Calu3 (cell line): Measurements from ENCODE around the gene PDX1. TPM values are rescaled to one million over a fixed set of nuclear protein-coding genes. Genes with fewer than 3 reads are reported as not detected.

Experiments
- BruUV-seq: library from RNA; stranded (reverse); fragments of 400-500 nt; replicated peaks from 2 replicates; lab custom pipeline; 2021; lab: Mats Ljungman, UMichigan
- CTCF ChIA-PET: fragments of 300-600 bp; sonication (Branson Sonifier 250); formaldehyde crosslinking; loops from one replicate; lab custom pipeline; 2022; ENCODE audit warnings: antibody characterized with exemption; lab: Charles Lee
- DNase-seq: peaks from one replicate; pipeline ENCODE4 v3.0.0; 2022
- H3K27ac Mint-ChIP-seq: one replicate; pipeline ENCODE4 v1.8.0; 2022; ENCODE audit warnings: mixed read lengths; ENCODE audit not compliant: unreplicated experiment
- H3K27me3 Mint-ChIP-seq: one replicate; pipeline ENCODE4 v1.8.0; 2022; ENCODE audit warnings: mixed read lengths; ENCODE audit not compliant: unreplicated experiment
- H3K36me3 Mint-ChIP-seq: one replicate; pipeline ENCODE4 v1.8.0; 2022; ENCODE audit warnings: mild to moderate bottlenecking, moderate library complexity, mixed read lengths; ENCODE audit not compliant: insufficient read depth, unreplicated experiment
- H3K4me1 Mint-ChIP-seq: one replicate; pipeline ENCODE4 v1.8.0; 2022; ENCODE audit warnings: mild to moderate bottlenecking, low read depth, mixed read lengths; ENCODE audit not compliant: unreplicated experiment
- H3K4me3 Mint-ChIP-seq: one replicate; pipeline ENCODE4 v1.8.0; 2022; ENCODE audit warnings: mild to moderate bottlenecking, low read depth, moderate library complexity, mixed read lengths; ENCODE audit not compliant: unreplicated experiment
- H3K9me3 Mint-ChIP-seq: one replicate; pipeline ENCODE4 v1.8.0; 2022; ENCODE audit warnings: low read depth, mixed read lengths; ENCODE audit not compliant: unreplicated experiment
- CTCF ChIP-seq: fragments of 200-600 bp; IDR thresholded peaks from one replicate; pipeline ENCODE4 v1.8.0; 2022; ENCODE audit warnings: antibody characterized with exemption; ENCODE audit not compliant: unreplicated experiment
- intact Hi-C: fragments of 100-400 bp; cut with micrococcal nuclease; formaldehyde crosslinking; loops from one replicate; pipeline ENCODE4 v1.10.0; 2022; ENCODE audit not compliant: unreplicated experiment
- total RNA-seq: library from RNA; stranded (reverse); gene quantifications from 2 replicates; pipeline ENCODE4 v1.2.3, GENCODE V29; 2022

PDX1 gene
- total RNA-seq, 1 experiment from 2014 or later: 1.8 TPM

- CTCF ChIA-PET: no interaction called here
- Mint-ChIP-seq H3K36me3 (peaks cover 20% of the 10 kb centered on the region), H3K27ac (no peak overlapping the region), H3K9me3 (no peaks in the 10 kb centered on the region), H3K4me1 (no peaks in the 10 kb centered on the region), H3K4me3 (peak overlapping the region; percentile 97), H3K27me3 (no peaks in the 10 kb centered on the region)
- BruUV-seq: no TSS peak
- intact Hi-C loops: no loop called here
- TF ChIP-seq CTCF: no peak
- DNase-seq: no peak
Measured at GRCh38 chr13:27921421-27921960, 1.7 kb downstream of the PDX1 start.

- Mint-ChIP-seq H3K36me3 (peaks cover 20% of the 10 kb centered on the region), H3K27ac (no peak overlapping the region), H3K4me1 (no peaks in the 10 kb centered on the region), H3K27me3 (no peaks in the 10 kb centered on the region), H3K9me3 (no peaks in the 10 kb centered on the region), H3K4me3 (peak overlapping the region; percentile 97)
- DNase-seq: no peak
- BruUV-seq: no TSS peak
- no peak for TF ChIP-seq CTCF
- CTCF ChIA-PET: no interaction called here
- intact Hi-C loops: no loop called here
Measured at GRCh38 chr13:27921961-27922882, 2.4 kb downstream of the PDX1 start.

- CTCF ChIA-PET: no interaction called here
Measured at GRCh38 chr13:27922883-27923612, 3.2 kb downstream of the PDX1 start.

More at GRCh38 chr13:27922883-27923612, 3.2 kb downstream of the PDX1 start:
- no peak overlapping the region for H3K27ac Mint-ChIP-seq
- H3K4me1 Mint-ChIP-seq: no peaks in the 10 kb centered on the region
- H3K36me3 Mint-ChIP-seq: peaks cover 15% of the 10 kb centered on the region
- intact Hi-C loops: no loop called here
- H3K27me3 Mint-ChIP-seq: no peaks in the 10 kb centered on the region
- BruUV-seq: no TSS peak
- no peak for DNase-seq
- no peak overlapping the region for H3K4me3 Mint-ChIP-seq
- no peak for TF ChIP-seq CTCF
- H3K9me3 Mint-ChIP-seq: no peaks in the 10 kb centered on the region
